DOHH2 (cell line): ENCODE results near the gene RBP4.

Source experiments
- H3F3A ChIP-seq: fragments of 200-600 bp; sonication (generic), shearing (Covaris generic); 2 replicates; pipeline ENCODE4 v1.6.0; 2016; ENCODE audit warnings: antibody characterized with exemption, mild to moderate bottlenecking; ENCODE audit not compliant: control insufficient read depth, insufficient read depth
- H3K27ac ChIP-seq: fragments of 200-600 bp; sonication (generic); 2 replicates; pipeline ENCODE4 v1.5.1; 2014; ENCODE audit warnings: low read depth, mild to moderate bottlenecking, low read length, moderate library complexity
- H3K27me3 ChIP-seq: fragments of 200-600 bp; sonication (generic); 2 replicates; pipeline ENCODE4 v1.6.1; 2014; ENCODE audit warnings: mild to moderate bottlenecking, low read length, mixed read lengths; ENCODE audit not compliant: control insufficient read depth
- H3K36me3 ChIP-seq: fragments of 200-600 bp; sonication (generic); 2 replicates; pipeline ENCODE4 v1.6.1; 2014; ENCODE audit warnings: mild to moderate bottlenecking, low read length, moderate library complexity, mixed read lengths; ENCODE audit not compliant: control insufficient read depth
- H3K4me1 ChIP-seq: fragments of 200-600 bp; sonication (generic); 2 replicates; pipeline ENCODE4 v1.6.1; 2014; ENCODE audit warnings: mild to moderate bottlenecking, low read length, mixed read lengths; ENCODE audit not compliant: control insufficient read depth
- H3K4me2 ChIP-seq: fragments of 200-600 bp; sonication (generic); 2 replicates; pipeline ENCODE4 v1.6.0; 2014; ENCODE audit warnings: mild to moderate bottlenecking, low read length, moderate library complexity
- H3K4me3 ChIP-seq: fragments of 200-600 bp; sonication (generic); 2 replicates; pipeline ENCODE4 v1.5.1; 2014; ENCODE audit warnings: mild to moderate bottlenecking, low read length, mixed read lengths
- H3K79me2 ChIP-seq: fragments of 200-600 bp; sonication (generic); 2 replicates; pipeline ENCODE4 v1.6.1; 2014; ENCODE audit warnings: mild to moderate bottlenecking, low read length, mixed read lengths; ENCODE audit not compliant: control insufficient read depth
- H3K9me2 ChIP-seq: fragments of 200-600 bp; sonication (generic); replicated peaks from 2 replicates; pipeline ENCODE4 v1.6.1; 2014; ENCODE audit warnings: mild to moderate bottlenecking, low read length, mixed read lengths; ENCODE audit not compliant: control insufficient read depth
- H3K9me3 ChIP-seq: fragments of 200-600 bp; sonication (generic); 2 replicates; pipeline ENCODE4 v1.6.1; 2014; ENCODE audit warnings: antibody characterized with exemption, low read length, mixed read lengths; ENCODE audit not compliant: control insufficient read depth, insufficient read depth
- H4K20me1 ChIP-seq: fragments of 200-600 bp; sonication (generic); 2 replicates; pipeline ENCODE4 v1.6.0; 2014; ENCODE audit warnings: low read depth, mild to moderate bottlenecking, antibody characterized with exemption, low read length, moderate library complexity; ENCODE audit not compliant: control insufficient read depth, insufficient read depth
- EZH2phosphoT487 ChIP-seq: fragments of 200-600 bp; sonication (generic); IDR thresholded peaks from 2 replicates; pipeline ENCODE4 v1.6.1; 2017; ENCODE audit warnings: borderline replicate concordance, mild to moderate bottlenecking, antibody characterized with exemption, low read length, moderate library complexity, mixed read lengths
- TF ChIP-seq, protein P1 (sequence below): fragments of 200-600 bp; sonication (generic); IDR thresholded peaks from one replicate; pipeline ENCODE4 v1.5.1; 2014; ENCODE audit warnings: antibody characterized with exemption, mild to moderate bottlenecking, low read depth, low read length; ENCODE audit not compliant: poor library complexity, severe bottlenecking

RBP4 gene

DNA sequence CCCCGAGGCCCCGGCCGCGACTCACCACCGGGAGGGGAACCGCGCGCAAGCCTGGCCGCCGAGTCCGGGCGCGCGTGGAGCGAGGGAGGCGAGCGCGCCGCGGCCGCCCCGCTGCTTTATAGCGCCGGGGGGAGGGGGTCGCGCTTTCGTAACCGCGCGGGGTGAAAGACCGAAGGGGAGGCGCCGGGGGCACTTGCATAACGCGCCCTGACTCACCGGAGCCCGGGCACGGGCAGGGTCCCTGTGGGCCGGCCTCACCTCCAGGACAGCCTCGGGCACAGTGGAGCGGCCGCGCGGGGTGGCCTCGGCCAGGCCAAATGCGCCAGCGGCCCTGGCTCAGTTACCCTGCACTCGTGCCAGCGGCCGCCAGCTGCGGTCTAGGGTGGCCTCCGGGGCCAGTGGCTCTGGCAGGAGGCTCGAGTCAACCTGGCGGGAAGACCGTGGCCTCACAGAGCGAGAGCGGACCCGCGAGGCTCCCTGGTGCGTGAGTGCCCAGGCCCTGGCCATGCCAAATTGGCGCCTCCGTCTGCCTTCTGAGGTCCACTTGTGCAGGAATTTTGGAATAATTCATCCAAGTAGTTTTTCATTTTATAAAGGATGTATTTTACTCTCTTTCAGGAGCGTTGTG, at the start of gene RBP4:
TSS of gene RBP4 (minus strand) at position 90 of the 628 bp plus-strand sequence. CDS start 207 bp downstream, outside the sequence.
- H3K27me3 ChIP-seq, result no peaks in the 10 kb centered on the region
- no peaks in the 10 kb centered on the region for H3F3A ChIP-seq
- no peak within 1 kb of the TSS for H3K4me2 ChIP-seq
- H4K20me1 ChIP-seq, result no peaks in the 10 kb centered on the region
- no peaks in the 10 kb centered on the region for H3K36me3 ChIP-seq
- H3K4me3 ChIP-seq, result no peak within 1 kb of the TSS
- no peaks in the 10 kb centered on the region for H3K4me1 ChIP-seq
- H3K79me2 ChIP-seq, result no peaks in the 10 kb centered on the region
- no peaks in the 10 kb centered on the region for H3K9me2 ChIP-seq
- no peaks in the 10 kb centered on the region for H3K9me3 ChIP-seq
- no peak for TF ChIP-seq EZH2phosphoT487
- TF ChIP-seq, protein P1, sequence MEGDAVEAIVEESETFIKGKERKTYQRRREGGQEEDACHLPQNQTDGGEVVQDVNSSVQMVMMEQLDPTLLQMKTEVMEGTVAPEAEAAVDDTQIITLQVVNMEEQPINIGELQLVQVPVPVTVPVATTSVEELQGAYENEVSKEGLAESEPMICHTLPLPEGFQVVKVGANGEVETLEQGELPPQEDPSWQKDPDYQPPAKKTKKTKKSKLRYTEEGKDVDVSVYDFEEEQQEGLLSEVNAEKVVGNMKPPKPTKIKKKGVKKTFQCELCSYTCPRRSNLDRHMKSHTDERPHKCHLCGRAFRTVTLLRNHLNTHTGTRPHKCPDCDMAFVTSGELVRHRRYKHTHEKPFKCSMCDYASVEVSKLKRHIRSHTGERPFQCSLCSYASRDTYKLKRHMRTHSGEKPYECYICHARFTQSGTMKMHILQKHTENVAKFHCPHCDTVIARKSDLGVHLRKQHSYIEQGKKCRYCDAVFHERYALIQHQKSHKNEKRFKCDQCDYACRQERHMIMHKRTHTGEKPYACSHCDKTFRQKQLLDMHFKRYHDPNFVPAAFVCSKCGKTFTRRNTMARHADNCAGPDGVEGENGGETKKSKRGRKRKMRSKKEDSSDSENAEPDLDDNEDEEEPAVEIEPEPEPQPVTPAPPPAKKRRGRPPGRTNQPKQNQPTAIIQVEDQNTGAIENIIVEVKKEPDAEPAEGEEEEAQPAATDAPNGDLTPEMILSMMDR, result no peak
- H3K27ac ChIP-seq, result no peak within 1 kb of the TSS

DNA sequence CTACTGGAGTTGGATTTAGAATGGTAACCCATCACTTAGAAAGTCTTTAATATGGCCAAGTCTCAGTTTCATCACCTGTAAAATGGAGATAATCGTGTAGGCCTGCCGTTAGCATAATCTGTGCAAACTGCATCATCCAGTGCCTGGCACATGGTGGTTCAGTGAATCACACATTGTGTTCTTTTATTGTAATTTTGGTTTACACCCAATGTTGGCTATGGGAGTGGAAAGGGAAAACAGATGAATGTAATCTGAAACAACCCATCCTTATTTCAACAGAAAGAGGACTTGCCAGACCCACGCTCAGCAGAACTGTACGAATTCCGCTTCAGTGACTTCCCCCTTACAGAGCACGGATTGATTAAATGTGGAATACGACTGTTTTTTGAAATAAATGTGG, 38.8 kb upstream of the RBP4 start:
- Histone ChIP-seq H3K27ac (no peak overlapping the region), H4K20me1 (no peaks in the 10 kb centered on the region), H3K4me2 (no peak overlapping the region), H3K36me3 (no peaks in the 10 kb centered on the region), H3K9me3 (no peaks in the 10 kb centered on the region), H3K4me1 (no peaks in the 10 kb centered on the region), H3F3A (no peaks in the 10 kb centered on the region), H3K9me2 (no peaks in the 10 kb centered on the region), H3K79me2 (no peaks in the 10 kb centered on the region), H3K4me3 (no peak overlapping the region), H3K27me3 (peaks cover 3% of the 10 kb centered on the region; the same call in 1 of the 2 replicates)
- TF ChIP-seq, protein P1, result no peak
- TF ChIP-seq EZH2phosphoT487, result no peak

GRCh38 chr10:93630625-93631557, 29.9 kb upstream of the RBP4 start:
- Histone ChIP-seq H3K36me3 (no peaks in the 10 kb centered on the region), H3K4me3 (no peak overlapping the region), H3K9me2 (no peaks in the 10 kb centered on the region), H3K27ac (no peak overlapping the region), H3K9me3 (no peaks in the 10 kb centered on the region), H3K4me1 (no peaks in the 10 kb centered on the region), H3K4me2 (no peak overlapping the region), H3K27me3 (no peaks in the 10 kb centered on the region), H3K79me2 (no peaks in the 10 kb centered on the region), H4K20me1 (no peaks in the 10 kb centered on the region), H3F3A (no peaks in the 10 kb centered on the region)
- no peak for TF ChIP-seq EZH2phosphoT487
- TF ChIP-seq, protein P1, result no peak
